COLO829 (cell line): ENCODE data around the gene PVR.
"Not testable (repeated sequence)": the region's sequence is repeated elsewhere in the genome, so short reads cannot be mapped to it uniquely, and the experiment has no call there.

Experiments
- DNase-seq: peaks from one replicate; pipeline ENCODE4 v3.0.0; 2012; ENCODE audit warnings: low spot score

Gene PVR

GRCh38 chr19:44673510-44673909 lies 29.8 kb downstream of the PVR start:
- DNase-seq: no peak

DNA sequence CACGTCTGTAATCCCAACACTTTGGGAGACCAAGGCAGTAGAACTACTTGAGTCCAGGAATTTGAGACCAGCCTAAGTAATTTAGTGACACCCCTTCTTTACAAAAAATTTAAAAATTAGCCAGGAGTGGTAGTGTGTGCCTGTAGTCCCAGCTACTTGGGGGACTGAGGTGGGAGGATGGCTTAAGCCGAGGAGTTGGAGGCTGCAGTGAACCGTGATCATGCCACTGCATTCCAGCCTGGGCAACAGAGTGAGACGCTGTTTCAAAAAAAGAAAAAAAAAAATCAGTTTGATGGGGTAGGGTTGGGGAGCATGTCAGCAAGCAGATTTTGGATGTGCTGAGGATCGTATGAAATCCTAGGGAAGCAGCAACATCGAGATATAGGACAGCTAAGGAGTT lies 31.8 kb downstream of the PVR start:
- no peak for DNase-seq

DNA sequence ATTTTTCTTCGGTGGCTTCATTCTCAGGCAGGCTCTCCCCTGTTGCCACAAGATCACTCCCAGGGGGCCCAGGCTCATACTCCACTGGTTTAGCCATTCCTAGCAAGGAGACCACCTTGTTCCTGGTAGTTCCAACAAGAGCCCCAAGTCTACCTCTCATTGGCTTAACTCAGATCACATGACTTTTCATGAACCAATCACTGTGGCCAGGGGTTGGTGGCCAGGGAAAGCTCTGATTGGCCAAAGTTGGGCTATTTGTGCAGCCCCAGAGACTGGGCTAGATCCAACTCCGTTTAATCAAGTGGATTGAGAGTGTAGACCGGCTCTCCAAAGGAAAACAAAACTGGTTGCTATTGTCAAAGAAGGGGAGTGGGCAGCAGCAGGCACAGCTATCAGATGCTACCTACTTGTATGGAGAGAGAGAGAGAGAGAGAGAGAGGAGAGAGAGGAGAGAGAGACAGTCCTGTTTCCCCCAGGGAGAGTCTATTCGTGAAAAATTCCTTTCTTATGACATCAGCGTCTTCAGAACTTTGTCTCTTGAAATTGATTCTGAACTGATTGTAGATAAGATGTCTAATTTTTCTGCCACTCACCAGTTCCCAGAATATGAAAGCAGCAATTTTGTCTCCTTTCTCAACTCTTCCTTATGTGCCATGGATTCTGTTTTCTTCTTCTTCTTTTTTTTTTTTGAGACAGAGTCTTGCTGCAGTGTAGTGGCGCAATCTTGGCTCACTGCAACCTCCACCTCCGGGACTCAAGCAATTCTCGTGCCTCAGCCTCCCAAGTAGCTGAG lies 33.5 kb downstream of the PVR start:
- peak; percentile 61 for DNase-seq

GRCh38 chr19:44680536-44680935 lies 36.8 kb downstream of the PVR start:
- no peak for DNase-seq

- no peak for DNase-seq
These were observed 38.5 kb downstream of the PVR start for GRCh38 chr19:44681992-44682790.

GRCh38 chr19:44682807-44683206 lies 39.1 kb downstream of the PVR start:
- DNase-seq: no peak

DNA sequence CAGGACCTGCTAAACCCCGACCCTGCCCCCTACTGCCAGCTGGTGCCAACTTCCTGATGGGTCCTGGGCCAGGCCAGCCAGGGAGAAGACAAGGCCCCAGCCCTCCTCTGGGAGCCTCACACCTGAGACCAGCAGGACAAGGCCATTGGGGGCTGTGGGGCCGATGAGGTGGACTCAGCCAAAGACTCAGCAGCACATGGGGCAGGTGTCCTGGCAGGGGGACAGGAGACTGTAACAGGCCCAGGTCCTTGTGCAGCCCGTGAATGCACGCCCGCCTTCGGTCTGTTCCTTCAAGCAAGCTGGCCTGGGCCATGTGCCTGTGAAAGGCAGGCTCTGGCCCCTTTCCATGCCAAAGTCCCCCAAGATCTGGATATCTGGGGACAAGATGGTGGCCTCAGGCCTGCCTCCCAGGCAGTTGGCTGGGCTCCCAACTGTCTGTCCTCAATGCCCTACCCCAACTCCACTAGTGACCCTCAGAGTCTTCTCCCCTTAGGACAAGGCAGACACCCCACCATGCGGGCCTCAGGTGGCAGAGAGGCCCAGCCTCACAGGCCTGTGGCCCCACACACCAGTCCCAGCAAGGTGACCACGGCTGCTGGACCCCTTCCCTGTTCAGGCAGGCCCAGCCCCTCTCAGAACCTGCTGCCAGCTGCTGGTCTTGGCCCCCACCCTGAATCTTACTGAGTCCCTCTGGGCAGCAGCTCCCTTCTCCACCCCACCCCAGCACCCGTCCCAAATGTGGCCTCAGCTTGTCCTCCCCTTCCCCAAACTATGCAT lies 39.9 kb downstream of the PVR start:
- no peak for DNase-seq

GRCh38 chr19:44684396-44684795 lies 40.7 kb downstream of the PVR start:
- not testable (repeated sequence) for DNase-seq

- DNase-seq: peak; percentile 93
These were observed 41.5 kb downstream of the PVR start for GRCh38 chr19:44684892-44685863.

- DNase-seq: no peak
These were observed 42.2 kb downstream of the PVR start for GRCh38 chr19:44685877-44686276.

- no peak for DNase-seq
These were observed 43.2 kb downstream of the PVR start for GRCh38 chr19:44686896-44687295.

GRCh38 chr19:44687888-44688287 lies 44.2 kb downstream of the PVR start:
- DNase-seq: no peak

DNA sequence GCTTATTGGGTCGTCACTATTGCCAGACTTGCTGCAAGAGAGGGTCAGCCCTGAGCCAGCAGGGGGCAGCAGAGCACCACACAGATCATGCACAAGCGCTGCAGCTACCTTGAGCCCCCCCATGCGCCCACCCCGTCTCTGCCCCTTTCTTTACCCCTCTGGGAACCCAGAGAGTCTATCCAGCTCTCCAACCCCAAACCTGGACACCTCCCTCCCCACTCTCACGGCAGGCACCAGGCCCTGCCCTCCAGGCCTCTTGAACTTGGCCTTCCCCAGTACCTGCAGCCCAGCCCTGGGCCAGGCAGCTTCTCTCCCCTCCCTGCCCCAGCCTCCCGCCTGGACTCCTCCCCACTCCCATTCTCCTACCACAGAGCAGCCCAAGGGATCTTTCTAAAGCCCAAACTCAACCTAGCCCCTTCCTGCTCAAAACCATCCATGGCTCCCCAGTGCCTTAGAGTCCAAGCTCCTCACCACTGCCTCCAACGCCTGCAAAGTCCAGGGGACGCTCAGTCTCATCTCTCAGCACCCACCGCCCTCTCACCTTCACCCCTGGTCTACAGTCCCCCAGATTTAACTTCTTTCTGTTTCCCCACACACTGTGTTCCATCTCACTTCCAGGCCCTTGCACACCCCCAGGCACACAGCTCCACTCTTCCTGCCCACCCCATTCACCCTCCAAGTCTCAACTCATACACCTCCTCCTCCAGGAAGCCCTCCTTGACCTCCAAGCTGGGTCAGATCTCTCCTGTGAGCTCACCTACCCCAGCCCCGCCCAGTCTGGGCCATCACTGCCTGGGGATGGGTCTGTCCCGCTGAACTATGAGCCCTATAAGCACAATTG lies 45.8 kb downstream of the PVR start:
- peak; percentile 65 for DNase-seq

- no peak for DNase-seq
These were observed 46.4 kb downstream of the PVR start for GRCh38 chr19:44690131-44690440.

DNA sequence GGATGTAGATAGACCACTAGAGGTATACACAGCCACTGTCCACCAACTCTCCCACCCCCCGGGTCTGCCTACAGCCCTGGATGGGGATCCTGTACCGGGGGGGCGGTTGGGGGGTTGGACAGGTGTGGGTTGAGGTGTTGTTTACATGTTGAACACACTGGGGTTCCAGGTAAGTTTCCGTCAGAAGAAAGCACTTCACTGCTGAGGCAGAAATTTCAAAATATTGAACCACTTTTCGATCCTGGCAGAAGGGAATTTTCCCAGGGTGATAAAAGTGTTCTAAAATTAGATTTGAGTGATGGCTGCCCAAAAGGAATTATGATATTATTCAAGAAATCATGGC lies 48.6 kb downstream of the PVR start:
- no peak for DNase-seq

DNA sequence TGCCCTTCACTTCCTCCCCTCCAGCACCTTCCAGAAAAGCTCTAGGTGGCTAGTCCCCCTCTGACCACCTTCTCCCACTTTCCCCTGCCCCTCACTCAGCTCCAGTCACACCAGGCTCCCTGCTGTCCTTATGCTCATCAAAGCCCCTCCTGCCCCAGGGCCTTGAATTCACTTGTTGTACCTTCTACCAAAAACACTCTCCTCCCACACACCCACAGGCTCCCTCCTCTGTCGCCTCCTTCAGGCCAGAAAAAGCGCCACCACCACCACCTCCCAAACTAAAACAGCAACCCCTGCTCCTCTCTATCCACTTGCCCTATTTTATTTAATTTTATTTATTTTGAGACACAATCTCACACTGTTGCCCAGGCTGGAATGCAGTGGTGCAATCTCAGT lies 50.5 kb downstream of the PVR start:
- no peak for DNase-seq

DNA sequence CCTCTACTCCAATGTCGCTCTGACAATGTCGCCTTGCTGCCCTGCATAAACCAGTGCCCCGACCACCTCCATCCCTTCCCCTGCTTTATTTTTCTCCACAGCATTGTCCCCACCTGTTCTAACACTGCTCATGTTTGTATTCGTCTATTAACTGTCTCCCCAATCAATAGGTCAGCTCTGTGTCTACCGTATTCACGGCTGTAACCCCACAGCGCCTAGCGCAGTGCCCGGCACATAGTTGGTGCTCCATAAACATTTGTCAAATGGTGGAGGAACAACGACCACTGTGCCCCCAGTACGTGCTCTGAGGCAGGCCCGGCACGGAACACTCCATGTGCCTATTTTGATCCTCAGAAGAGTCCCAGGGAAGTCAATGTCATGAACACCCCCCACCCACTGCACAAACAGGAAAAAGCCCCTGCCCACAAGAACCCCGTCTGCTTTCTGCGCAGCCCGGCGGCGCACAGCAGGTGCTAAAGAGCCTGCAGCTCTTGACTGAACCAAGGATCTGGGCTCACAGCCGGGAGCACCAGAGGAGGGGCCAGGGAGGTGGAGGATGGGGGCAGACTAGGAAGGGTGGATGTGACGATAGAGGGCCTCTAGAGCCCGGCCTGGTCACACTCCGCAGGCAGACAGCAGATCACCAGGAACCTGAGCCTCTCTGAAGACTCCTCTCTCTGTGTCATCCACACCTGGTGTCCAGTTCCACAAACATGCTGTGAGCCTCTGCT lies 53.4 kb downstream of the PVR start:
- no peak for DNase-seq

DNA sequence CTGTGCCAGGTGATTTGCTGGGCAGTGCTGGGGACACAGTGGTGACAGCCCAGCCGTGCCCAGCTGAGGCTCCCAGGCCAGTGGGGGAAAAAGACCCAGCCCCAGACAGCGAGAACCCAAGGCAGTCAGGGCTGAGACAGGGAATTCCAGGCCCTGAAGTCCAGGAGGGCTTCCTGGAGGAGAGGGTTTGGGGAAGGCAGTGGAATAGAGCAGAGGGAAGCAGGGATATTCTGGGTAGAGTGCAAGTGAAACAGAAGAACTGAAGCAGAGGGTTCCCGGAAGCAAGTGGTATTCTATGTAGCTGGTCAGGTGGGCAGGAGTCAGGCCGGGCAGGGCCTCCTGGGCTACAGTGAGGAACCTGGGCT lies 53.9 kb downstream of the PVR start:
- no peak for DNase-seq

DNA sequence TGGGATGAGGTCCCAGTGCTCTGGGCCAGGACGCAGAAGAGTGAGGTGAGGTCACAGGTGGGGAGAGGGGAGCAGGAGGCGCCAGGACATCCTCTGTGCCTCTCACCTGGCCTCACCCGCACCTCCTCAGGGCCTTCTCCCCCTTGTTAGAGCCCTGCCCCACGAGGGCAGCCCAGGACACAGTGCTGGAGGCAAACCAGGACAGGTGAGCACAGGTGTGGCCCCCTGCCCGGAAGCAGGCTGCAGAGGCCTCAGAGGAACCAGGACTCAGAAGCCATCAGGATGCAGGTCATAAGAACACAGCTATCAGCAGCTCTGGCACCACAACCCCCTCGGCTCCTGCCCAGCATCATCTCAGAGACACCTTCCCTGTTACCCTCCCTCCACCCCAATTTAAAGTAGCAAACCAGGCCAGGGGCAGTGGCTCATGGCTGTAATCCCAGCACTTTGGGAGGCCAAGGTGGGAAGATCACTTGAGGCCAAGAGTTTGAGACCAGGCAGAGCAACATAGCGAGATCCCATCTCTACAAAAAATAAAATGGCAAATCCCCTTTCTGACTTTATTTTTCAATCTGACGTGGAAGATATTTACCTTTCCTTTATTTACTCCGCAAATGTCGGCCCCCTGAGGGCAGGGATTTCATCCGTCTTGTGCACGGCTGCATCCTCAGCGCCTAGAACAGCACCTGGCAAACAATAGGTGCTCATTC lies 54.9 kb downstream of the PVR start, which contains the start of gene CEACAM16:
CEACAM16 (plus strand) TSS at position 660 of the 710 bp plus-strand sequence. CDS start 2,306 bp downstream, outside the sequence.
- DNase-seq: no peak
